GM18511 (cell line): ENCODE results near the gene CSRNP3.

ENCODE experiments used
- ATAC-seq: cut with Tn5 transposase; IDR thresholded peaks from one replicate; pipeline ENCODE4 v1.9.1; 2021; ENCODE audit warnings: mild to moderate bottlenecking, moderate library complexity; ENCODE audit not compliant: unreplicated experiment

CSRNP3 gene

GRCh38 chr2:165674780-165675179, 205.3 kb downstream of the CSRNP3 start:
- ATAC-seq: peak; percentile 43

- ATAC-seq: peak; percentile 53
Measured at GRCh38 chr2:165675551-165675968, 206.1 kb downstream of the CSRNP3 start.

- no peak for ATAC-seq
Measured at GRCh38 chr2:165678882-165679281, 209.4 kb downstream of the CSRNP3 start.

GRCh38 chr2:165679621-165680020, 210.1 kb downstream of the CSRNP3 start:
- ATAC-seq: no peak

GRCh38 chr2:165681841-165682240, 212.3 kb downstream of the CSRNP3 start:
- ATAC-seq: no peak

DNA sequence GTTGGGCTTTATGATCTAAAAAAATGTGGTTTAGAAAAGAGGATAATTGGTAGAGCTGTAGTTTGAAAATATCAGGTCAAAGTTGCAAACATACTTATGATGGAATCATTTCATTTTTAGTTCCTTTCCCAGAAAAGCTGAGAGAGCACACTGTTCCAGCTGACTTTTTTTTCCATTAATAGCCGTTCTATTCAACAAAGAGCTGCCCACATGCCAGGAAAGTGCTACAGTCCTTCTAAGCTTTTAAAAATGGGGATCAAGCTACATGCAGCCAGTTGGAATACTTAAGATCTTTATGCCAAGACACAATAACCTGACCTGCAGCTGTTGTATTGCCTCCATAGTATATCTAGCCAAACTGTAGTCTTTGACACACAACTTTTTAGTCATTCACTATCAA, 213.0 kb downstream of the CSRNP3 start:
- no peak for ATAC-seq

DNA sequence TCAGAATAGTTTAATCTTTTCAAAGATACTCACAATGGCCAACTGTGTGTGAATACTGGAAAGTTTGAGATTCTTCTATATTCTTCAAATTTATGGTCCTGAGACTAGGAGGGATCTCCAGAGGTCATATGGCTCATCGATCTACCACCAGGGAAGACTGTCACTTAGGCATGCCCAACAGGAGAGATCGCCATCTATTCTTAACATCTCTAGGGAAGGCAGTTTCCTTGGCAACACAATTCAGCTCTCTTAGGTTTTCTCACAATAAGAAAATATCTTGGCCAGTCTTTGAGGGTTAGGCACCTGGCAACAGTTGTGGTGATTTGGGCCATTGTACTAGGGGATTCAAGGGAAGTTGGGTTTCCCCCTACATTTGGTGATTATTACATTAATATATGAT, 217.3 kb downstream of the CSRNP3 start:
- ATAC-seq: no peak

DNA sequence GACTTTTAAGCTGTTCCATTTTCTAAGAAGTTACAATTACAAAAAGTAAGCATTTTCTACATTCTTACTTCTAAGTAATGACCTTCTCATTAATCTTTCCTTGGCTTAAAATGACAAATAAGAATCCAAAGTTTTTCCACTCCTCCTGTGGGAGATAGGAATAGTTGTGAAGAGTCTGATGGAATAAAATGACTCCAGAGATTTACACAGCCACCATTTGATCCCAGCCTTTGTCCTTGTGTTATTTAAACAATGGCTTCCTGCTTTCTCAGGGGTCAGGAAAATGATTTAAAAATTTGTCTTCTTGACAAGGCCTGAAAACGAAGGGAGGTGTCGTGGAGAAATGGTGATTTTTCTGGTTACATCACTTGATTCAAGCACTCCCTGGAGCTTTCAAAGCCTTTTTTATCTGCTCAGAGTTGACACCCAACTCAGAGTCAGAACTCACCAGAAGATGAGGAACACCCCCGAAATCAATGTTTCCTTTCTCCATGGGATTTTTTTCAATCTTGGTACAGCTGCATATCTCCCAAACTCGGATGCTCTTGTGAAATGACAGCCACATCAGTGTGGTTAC, 218.0 kb downstream of the CSRNP3 start:
- no peak for ATAC-seq

DNA sequence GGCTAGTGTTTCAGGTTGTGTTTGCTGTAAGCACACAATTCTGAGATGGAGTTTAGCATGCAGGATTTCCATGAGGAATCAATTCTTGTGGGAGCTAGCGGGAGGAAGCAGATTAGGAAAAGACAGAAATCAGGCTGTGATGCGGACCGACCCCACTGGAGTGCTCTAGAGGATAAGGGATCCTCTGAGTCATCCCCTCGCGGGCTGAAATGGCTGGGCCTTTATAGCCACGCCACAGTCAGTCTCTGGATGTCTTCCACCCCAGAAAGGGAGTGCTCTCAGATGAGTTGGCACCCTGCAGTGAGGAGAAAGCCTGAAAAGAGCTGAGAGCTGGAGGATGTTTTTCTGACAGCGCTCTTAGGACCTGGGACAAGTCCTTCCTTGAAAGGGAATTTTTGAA, 222.1 kb downstream of the CSRNP3 start:
- no peak for ATAC-seq

GRCh38 chr2:165692906-165693305, 223.4 kb downstream of the CSRNP3 start:
- no peak for ATAC-seq

DNA sequence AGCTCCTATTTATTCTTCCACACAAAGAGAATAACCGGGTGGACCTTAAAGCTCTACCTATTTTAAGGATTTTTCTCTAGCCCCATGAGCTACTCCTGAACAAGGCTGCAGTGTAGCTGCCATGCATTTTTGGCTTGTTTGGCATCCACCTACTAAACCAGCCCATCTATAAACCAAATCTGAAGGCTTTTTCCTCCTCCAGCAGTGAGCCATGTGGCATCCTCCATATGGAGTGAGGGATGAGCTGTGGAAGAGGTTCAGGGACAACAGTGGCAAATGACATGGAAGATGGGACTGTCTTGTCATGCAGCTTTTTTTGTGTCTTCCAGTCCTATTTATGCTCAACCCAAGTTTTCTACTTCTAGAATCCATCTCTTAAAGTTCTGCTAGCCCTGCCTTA, 224.3 kb downstream of the CSRNP3 start:
- ATAC-seq: no peak

- no peak for ATAC-seq
Measured at GRCh38 chr2:165697748-165698443, 228.4 kb downstream of the CSRNP3 start.

GRCh38 chr2:165698444-165698884, 229.0 kb downstream of the CSRNP3 start:
- ATAC-seq: peak; percentile 84

DNA sequence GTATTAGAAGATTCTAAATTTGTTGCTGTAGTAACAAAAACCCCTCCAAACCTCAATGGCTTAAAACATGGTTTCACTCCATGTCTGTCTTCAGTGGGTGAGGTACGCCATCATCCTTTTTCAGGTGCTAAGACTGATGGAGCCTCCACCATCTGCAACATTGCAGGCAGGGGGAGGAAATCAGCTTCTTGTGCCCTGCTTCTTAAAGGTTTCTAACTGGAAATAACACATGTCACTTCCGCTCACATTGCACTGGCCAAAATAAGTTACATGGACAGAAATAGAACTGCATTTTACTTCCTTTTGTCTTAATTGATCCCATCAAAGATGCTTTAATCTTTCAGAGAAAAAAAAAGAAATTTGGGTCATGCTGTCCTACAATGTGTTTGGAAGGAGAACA, 230.4 kb downstream of the CSRNP3 start:
- ATAC-seq: no peak

DNA sequence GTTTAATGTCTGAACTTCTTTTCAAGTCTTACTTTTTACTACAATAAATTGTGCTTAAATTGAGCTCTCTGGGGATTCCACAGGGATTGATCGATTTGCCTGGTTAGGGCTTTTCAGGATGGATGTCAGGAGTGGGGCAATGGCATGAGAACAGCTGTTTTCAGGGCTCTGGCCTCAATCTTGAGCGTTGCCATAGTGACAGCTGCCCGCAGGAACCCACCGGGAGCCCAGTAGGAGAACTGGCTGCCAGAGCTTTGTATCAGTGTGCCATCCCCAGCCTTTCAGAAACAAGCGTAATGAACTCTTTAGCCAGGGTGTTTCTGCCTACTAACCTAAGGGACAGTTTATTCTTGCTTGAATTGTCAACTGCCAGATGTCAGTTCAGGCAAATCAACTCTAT, 231.0 kb downstream of the CSRNP3 start:
- ATAC-seq: no peak

DNA sequence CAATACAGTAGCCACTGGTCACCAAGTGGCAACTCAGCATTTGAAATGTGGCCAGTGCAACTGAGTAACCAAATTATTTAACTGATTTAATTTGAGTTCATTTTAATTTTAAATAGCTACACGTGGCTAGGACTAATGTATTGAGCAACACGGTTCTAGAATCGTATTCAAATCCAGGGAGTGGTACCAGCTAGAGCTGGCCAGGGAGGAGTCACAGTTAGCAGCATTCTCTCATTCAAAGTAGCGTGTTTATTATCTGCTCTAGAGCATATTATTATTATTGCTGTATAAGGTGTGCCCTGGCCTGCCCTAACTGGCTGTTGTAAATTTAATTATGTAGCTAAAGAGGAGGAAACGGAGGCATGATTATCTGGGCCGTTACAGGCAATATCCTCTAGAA, 231.6 kb downstream of the CSRNP3 start:
- no peak for ATAC-seq

DNA sequence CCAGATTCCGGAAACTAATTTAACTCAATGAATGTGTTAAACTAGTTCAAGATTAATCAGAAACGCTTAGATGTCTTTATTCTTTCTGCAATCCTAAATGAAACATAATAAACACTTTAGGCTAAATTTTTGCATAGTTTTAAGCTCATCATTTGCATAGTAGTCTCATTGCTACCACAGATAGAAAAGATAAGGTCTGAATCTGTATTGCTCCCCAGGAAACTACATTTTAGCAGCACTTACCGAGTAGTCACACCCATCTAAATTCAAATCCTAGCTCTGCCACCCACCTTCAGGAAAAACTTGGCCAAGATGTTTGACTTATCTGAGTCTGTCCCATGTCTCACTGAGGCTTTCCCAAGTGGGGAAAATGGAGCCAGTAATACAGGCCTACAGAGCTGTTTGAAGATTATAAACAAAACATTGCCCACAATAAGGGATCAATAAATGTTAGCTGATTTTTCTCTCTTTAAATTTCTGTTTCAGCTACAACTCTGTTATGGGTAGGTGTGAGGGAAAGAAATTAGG, 237.5 kb downstream of the CSRNP3 start:
- ATAC-seq: no peak

GRCh38 chr2:165716091-165716490, 246.6 kb downstream of the CSRNP3 start:
- no peak for ATAC-seq

DNA sequence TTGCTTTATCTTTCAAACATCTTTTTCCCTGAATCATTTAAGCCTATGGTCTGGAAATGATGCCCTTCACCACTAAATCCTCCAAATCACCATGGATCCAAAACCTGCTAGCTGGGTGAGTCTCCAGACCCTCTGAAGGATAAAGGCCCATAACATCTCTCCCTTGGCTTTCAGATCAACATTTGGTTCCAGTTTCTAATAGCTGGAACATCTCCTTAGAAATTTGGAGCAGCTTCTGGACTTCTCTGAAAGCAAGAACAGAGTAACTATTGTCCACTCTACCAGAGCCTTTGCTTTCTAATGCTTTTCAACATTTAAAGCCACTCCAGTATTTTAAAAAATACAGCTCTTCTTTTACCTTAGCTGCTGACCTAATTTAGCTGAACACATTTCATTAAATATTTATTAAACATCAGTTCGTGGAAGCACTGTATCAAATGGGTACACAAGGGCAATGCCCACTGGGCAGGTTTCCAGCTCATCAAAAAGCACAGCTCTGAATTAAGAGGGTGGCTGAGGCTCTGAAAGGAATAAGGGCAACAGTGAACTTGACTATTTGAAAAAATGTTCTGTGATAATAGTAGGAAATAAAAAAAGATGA, 249.2 kb downstream of the CSRNP3 start:
- no peak for ATAC-seq

GRCh38 chr2:165720511-165720910, 251.0 kb downstream of the CSRNP3 start:
- ATAC-seq: no peak

GRCh38 chr2:165725421-165725820, 255.9 kb downstream of the CSRNP3 start:
- no peak for ATAC-seq
